ENCODE results near the gene OR4F15. TPM values are rescaled to one million over a fixed set of nuclear protein-coding genes. Genes with fewer than 3 reads are reported as not detected.

The OR4F15 gene
- total RNA-seq: not detected

DNA sequence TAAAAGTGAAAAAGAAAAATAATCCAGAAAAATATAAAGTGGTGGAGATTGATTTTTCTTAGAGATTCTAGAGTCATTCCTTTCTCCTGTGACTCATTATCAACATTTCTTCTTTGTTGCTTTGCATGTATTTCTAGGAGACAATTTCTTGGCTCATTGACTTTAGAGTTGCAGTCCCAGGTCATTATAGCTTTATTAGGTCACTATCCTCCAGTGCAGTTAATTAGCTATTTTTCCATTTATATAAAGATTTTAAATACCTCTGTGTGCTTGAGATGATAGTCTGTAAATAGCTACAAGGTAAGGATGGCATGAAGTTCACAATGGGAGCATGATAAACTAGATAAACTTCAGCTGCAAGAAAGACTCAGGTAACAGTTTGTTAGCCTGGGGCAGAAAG, at the start of gene OR4F15:
Gene OR4F15, plus strand, starts transcription at position 301 of the 400 bp plus-strand sequence. CDS start 5,985 bp downstream, outside the sequence.

GRCh38 chr15:101803209-101803608, 8.8 kb upstream of the OR4F15 start, which contains the start of gene OR4F6:
Gene OR4F6, plus strand, starts transcription at chr15:101803509. Its CDS starts 2,211 bp downstream, at chr15:101805720.

Small RNA genes lying within 50 kb of the gene (small RNA-seq; reads per million reads assigned to genes)
- not detected for gene RN7SL209P (ENCODE audit: low replicate concordance)

Other genes with a start within 250 kb of the OR4F15 start
- 111 TPM for gene TM2D3, start 159.8 kb upstream of the OR4F15 start, total RNA-seq
- 37.6 TPM for gene TARS3, start 87.7 kb upstream of the OR4F15 start, total RNA-seq
- gene OR4F6, start 8.7 kb upstream of the OR4F15 start, total RNA-seq: not detected